Measurements from ENCODE around the gene RSPO3.

Gene RSPO3

DNA sequence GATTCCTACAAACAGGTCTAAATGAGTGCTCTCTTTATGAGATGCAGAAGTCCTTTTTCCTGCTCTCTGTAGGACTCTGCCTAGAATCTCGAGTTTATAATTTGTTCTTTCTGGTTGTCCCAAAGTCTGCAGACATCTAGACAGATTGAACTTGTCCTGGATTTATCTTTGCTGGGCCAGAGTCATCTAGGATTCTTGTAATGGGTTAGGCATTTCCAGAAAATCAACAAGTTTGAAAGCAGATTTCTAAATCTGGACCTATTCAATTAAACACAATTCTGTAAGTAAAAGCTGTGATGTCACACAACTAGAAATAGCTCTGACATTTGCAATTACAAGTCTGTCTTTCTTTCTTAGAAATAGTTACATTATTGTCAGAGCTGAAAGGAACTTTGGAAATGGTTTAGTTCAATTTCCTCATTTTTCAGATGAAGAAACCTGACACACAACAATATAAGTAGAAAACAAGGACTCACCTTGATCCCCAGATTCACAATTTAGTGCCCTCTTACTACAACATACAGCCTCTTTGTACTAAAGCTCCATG is 4.2 kb upstream of the RSPO3 start:
- no peak for DNase-seq

DNA sequence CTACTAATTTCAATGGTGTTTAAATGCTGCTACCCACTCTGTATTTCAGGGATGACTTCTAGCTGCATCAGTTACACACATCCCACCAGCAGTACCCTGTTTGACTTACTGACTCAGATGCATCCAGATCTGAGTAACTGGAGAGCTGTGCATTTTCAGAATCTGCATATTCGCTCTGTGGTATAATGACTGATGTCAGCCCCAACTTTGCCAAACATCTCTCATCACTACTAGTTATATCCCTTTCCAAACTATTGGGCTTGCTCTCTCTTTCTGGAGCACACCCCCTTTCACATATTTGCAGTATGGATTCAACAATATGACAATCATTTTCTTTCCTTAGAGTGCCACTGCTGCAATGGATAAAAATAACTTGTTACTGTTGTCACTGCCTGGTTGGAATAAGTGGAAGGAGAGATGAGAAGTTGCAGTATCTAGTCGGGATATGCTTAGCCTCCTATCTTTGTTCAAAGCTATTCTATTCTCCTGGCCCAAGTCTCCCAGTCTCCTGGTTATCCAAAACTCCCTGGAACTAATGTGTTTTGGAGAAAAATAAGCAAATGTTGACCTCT is 3.3 kb upstream of the RSPO3 start:
- DNase-seq, result peak; percentile 21

DNA sequence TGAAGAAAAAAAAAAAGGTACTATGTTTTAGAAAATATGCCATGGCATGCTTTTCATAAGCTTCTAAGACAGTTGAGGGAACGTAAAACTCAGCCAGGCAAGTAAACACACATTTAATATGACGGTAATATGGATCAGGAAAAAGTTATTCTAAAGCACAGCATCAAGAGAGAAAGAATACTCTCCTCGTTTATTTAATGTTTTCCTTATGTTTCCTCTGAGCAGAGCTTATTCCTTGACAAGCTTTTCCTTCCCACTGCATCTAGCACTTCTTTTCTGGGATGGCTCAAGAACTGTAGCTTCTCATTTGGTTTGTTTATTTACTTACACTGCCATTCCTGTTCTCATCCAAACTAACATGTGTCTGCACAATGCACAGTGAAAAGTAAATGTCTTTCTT is 2.7 kb upstream of the RSPO3 start:
- no peak for DNase-seq

DNA sequence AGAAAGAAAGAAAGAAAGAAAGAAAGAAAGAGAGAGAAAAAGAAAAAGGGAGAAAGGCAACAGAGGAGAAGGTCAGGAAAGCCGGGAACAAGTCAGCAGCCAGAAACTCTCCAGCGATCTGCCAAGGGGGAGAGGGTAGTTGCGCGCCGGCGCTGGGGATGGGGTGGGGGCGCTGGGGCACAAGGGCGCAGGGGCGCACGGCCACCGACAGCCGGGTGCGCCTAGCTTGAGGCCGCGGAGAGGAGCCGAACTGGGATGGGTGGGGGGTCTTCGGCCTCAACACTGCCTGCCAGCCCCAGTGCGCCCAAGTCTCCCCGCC is 533 bp upstream of the RSPO3 start:
- DNase-seq, result no peak

DNA sequence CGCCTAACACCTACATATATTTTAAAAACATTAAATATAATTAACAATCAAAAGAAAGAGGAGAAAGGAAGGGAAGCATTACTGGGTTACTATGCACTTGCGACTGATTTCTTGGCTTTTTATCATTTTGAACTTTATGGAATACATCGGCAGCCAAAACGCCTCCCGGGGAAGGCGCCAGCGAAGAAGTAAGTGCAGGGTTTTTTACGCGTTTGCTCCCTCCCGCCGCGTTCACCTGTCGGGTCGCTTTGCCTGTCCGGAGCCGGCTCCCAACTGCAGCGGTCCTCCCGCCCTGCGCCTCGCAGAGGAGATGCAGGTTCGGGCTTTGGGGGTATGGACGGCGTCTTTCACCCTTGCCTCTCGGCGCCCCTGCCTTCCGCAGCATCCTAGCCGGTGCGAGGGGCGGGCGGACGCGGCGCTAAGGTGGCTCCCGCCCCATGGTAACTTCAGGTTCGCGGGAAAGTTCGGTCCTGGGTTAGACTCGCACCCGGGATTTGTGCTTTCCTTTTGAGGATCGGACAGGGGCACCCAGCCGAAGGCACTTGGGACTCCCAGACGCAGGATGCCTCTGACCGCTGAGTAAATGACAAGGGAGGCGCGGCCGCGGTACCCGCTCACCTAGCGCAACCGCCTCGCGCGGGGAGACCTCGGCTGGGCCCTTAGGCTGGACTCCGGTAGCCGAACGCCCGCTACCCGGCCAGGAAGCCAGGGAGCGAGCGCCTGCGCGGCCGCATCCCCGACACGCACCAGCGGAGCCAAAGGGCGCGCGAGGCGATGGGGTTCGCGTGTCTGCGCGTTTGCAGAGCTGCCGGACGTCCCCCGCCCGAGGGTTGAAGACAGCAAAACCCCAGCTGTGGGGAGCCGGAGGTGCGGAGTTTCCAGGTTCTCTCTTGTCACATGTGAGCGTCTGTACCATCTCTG is 891 bp downstream of the RSPO3 start:
- no peak for DNase-seq

DNA sequence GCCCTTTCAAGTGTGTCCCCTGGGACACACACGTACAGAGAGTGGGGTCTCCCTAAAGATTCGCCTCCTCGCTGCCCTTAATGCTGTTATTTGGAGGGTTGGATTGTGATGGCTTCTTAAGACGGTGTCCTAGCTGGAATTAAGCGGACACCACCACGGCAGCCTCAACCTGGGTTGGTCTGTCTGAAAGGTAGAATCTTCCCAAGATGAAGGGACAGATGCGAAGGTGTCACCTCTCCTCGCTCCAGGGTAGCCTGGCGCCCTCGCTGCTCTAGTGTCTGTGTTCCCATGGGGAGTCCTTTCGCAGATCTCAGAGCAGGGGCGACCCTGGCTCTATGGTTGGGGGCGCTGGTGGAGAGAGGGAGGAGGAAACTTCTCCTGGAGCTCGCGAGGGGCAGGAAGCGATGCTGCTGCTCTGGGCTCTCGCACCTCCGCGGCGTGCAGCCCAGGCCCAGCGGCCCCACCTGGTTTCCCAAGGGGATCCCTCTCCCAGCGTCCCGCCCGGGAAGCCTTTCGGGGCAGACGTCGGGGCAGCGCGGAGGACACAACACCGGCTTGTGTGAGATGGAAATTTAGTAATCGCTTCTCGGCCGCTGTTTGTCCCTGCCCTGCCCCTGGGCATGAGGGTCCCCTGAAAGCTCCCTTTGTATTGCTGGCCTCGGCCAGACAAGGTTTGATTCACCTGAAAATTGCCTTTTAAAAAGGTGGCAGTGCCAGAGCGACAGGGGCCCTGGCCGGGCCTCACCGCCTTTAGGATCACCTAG is 1.7 kb downstream of the RSPO3 start:
- DNase-seq, result no peak

DNA sequence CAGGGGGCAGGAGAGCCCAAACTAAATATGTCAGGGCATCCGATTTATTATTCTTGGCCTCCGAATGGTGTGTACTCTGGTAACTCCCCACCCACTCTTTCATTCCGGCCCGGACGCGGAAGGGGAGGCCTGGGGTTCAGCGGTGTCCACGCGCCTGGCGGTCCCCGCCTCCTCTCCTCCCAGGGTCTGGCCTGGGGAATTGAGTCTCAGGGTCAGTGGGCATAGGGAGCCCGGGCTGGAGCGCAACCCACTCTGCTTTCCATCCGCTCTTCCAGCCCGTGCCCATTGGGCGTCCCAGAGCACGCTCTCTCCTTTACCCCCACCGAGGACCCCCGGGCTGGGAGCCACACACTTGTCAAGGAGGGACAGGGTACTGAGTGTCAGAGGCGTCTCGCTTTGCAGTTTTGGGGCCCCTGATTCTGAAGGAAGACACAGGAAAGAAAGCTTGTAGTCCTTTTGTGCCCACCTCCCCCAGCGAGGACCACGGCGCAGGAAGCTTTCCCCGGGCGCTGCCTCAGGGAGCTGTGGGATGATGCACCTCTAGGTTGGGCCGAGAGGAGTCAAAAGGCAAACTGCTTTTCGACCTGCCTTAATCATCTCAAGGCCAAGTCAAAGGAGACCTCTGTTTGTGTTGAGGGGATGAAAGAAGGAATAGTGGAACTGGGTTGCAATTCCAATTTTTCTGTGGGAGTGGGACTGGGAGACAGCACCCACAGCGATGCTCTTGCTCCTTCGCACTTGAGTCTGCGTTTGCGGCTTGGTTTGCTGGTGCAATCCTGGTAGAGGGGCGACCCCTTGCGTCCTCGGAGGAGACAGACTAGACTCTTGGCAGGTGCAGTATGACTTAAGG is 2.5 kb downstream of the RSPO3 start:
- peak; percentile 71 for DNase-seq

DNA sequence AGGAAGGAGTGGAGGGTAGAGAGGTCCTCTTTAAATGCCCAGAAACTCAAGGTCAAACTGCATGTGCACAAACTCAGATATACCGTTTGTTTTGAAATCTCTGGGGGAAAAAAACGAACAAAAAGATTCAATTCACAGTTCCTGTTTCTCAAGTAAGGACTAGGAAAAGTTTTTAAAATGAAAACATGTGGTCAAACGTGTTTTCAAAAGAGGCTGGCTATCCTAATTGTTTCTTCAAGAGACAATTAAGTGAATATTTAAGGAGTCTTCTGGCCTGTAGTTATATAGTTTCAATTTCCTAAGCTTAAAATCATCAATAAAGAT is 3.1 kb downstream of the RSPO3 start:
- no peak for DNase-seq

DNA sequence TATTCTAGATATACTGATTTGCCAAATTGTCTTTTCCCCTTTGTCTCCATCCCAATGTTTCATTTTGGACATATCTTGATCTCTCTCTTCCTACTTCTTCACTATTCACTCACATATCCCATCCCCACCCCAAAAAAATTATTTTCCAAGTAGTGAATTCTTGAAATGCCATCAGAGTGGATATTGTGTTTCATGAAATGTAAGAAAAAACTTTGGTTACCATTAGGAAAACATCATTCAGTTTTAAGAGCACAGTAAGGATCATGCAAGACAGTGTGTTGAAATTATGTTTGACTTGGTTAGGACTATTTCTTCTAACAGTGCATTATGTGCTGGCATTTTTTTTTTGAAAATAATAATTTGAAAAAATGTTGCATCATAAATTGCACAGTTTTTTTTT is 5.7 kb downstream of the RSPO3 start:
- DNase-seq, result no peak

DNA sequence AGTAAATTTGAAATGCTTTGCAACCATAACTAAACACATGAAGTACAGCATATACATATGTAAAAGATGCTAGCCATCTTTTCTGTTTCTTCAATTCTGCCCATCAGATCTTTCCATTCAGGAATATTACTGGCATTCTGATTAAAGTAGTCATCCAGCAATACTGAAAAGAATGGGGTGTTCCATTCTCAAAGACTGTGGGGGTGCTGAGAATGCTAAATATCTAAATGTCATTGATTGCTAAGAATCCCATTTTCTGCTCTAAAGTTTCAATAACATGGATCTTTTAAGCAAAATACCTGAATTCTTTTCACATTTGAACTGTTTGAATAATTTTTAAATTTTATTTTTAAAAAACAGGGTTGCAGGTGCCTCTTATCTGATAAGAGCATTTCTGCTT is 6.2 kb downstream of the RSPO3 start:
- no peak for DNase-seq

DNA sequence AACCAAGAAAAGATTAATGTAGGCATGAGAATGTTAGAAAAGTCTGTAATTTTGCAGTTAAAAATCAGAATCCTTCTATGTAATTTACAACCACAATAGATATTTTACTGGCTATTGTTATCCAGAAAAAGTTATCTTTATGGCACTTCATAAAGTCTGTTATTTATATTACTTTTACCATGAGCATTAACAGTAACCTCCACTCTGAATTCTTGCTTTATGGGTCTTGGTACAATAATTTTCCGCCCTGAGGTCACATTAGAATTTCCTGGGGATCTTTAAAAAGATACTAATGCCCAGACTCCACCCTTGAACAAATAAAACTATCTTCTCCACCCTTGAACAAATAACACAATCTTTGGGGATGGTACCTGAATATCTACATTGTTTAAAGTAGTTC is 9.6 kb downstream of the RSPO3 start:
- no peak for DNase-seq

DNA sequence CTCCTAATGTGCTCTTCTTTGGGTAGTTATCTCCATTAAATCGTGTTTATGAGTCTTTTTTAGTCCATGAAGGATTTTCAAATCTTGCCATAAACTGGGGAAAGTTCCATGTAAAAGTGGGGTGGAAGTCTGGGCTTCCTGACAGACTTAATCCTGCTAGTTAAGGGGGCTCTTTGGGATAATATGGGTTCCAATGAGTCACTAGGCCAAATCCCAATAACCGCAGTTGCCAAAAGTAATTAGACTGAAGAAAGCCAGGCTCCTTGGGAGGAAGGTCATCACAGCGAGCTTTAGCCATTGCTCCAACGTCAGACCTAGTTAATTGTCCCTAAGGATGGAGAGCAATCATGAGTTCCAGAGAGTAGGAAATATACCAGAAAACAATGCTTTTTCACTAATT is 10.8 kb downstream of the RSPO3 start:
- DNase-seq, result no peak

DNA sequence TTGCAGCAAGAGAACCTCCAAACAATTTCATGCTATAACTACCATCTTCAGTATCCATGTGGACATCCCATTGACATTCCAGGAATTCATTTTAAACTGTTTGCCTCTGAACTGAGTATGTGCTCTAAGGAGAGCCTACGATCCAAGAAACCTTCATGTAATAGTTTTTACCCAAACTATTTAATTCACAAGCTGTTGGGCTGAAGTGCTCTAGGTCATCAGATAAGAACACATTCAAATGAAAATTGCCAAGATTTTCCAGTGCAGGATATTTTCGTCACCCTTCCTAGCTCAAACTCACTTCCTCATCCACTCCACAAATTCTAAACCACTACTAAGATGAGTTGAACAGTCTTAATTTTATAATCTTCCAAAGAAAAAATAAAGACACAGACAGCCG is 12.8 kb downstream of the RSPO3 start:
- DNase-seq, result no peak

DNA sequence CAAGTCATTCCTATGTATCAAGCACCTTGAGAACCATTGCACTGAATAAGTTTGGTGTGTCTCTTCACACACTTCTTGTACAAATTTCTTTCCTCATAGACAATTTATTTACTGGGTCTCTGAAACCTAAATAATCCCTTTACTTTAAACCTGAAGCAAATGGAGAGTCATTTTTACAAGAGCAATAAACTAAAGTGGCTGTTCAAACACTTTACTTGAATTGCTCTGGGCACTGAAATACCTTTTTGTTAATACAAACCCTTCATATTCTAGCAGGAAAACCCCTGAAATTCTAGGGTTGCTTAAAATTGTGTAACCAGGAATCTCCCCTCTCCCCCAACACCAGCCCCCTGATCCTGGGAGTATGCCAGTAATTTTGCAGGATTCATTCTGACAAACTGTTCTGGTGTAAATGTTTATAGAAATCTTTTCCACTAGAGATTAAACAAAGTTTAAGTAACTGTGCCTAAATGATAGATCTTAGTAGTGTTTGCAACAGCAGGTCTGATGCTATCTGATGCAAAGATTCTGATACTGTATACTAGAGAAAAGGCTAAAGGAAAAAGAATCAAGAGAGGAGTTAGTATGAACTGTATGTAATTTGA is 13.4 kb downstream of the RSPO3 start:
- no peak for DNase-seq

DNA sequence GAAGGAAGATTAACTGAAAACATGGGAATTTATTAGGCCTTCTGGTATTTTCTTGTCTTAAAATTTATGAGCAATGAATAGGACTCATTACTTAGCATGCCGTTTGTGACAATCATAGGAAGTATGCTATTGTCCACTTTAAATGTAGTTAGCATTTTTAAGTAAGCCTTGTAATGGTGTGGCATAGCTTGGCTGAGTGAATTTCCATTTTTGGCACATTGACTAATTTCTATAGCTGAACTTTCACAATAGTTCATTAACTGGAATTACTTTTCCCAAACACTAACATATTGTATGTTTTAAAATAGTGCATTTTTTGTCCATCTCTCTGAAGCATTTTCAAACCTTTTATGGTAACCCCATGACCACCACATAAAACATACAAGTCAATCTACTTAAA is 15.7 kb downstream of the RSPO3 start:
- DNase-seq, result no peak

DNA sequence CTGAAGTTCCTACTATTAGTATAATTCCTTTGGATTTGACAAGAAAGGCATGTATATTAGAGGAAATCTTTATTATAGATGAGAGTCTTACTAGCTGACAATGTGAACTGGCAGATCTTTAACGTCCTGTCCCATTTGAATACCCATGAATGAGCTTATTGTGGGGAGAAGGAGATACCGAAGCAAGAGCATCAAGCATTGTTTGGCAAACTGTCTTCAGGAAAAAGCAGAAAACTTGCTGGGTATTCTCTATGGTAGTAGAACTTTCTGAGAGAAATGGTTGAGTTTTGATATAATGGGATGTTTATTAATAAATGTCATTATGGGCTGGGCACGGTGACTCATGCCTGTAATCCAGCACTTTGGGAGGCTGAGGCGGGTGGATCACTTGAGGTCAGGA is 18.3 kb downstream of the RSPO3 start:
- no peak for DNase-seq

DNA sequence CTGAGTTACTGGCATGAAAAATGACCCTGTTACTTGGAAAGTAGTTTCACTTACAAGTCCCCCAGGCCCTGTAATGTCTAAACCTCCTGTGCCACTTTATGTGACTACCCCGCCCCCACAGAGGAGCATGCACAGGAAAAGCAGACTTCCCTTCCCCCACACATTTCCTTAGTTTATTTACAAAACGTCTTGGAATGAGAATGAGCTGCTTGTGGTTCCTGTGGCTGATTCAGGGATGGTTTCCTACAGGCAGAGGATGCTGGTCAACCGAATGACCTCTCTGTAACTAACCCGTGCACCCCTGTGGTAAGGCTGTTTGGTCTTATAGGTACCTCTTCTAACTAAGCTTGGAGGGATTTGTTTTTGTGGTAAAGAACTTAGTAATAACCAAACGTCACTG is 28.5 kb downstream of the RSPO3 start:
- DNase-seq, result peak; percentile 76

DNA sequence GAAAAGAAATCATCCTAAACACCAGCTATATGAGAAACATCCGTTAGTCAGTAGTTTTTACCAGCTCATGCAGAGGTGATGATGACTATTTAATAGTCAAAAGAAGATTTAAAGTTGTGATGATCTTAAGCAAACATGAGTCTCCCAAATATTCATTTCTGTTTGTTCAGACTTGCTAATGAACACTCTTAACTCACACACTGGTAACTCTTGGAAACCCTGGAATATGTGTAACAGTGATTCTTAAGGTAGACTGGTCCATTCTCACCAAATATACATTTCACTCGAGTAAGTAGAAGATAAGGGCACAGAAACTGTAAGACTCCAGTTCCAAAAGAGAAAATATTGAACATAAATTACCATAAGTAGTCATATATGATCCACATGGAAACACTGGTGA is 29.1 kb downstream of the RSPO3 start:
- no peak for DNase-seq

DNA sequence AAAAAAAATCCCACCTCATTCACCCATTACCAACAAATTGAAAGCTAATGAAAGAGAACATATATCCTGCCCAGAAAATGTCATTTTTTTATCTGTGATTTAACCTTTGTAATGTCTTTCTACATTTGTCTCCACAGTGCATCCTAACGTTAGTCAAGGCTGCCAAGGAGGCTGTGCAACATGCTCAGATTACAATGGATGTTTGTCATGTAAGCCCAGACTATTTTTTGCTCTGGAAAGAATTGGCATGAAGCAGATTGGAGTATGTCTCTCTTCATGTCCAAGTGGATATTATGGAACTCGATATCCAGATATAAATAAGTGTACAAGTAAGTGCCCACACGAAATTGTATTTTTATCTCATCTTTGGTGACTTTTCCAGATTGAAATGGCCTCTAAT is 30.0 kb downstream of the RSPO3 start:
- no peak for DNase-seq

DNA sequence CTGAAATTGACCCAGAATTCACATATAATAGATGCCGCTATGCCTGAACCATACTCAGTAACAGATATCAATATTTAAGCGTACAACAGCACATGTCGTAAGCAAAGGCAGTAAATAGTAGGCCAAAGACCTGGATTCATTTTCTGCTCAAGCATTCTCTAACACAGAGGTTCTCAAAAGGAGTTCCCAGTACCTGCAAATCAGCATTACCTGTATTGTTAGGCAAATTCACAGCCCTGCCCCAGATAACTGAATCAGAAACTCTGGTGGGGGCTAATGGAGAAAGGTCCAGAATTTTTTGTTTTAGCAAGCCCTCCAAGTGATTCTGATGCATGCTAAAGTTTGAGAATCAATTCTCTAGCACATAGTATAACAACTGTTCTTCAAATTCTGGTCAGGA is 36.0 kb downstream of the RSPO3 start:
- no peak for DNase-seq

DNA sequence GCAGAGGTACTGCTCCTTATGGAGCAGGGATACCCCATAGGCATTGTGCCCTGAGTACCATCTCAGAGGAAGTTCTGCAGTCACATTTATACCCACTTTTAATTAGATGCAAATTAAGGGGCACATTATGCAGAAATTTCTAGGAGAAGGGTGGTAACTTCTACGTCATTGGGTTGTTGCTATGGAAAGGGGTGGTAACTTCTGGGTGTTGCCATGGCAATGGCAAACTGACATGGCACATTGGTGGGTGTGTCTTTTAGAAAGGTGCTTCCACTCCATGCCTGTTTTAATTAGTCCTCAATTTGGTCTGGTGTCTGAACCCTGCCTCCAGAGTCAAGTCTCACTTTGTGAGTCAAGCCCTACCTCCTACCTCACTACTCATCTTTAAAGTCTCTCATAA is 42.0 kb downstream of the RSPO3 start:
- DNase-seq, result no peak

DNA sequence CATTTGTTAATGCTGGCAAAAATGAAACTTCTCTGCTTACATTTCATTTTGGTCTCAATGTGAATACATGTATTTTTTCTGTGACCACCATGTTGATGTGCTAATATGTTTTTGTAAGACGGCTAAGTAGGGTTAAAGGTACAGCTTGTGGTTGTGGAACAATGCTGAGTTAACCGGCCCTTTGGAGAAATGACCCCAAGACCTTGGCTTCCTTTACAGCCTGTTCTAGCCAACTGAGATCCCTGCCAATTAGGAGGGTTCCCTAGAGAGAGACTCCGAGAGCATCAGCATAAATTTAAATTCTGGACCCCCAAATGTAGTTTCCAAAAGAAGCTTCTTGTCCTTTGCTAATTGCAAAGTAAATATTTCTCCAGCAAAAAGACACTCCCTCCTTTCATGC is 44.4 kb downstream of the RSPO3 start:
- DNase-seq, result no peak

DNA sequence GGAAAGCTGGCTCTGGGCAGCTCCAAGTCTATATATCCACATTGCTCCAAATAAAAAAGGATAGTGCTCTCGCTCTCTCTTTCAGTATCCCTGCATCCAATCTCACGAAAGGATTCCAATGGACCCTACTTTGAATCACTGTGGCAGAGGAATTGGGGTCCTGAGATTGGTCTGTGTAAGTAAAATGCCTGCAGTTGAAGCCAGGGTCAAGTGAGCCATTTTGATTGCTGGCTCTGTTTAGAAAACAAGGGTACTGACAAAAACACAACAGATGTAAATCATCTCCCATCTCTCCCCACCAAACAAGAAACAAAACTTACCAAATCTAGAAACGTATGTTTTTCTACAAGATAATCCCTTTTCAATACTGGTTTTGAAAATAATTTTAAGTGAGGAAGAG is 45.6 kb downstream of the RSPO3 start:
- no peak for DNase-seq

Measured in HCEC 1CT (cell line).